Measurements from ENCODE around the gene SNX32. TPM values are rescaled to one million over a fixed set of nuclear protein-coding genes. Genes with fewer than 3 reads are reported as not detected.
A peak's percentile ranks its signal among the peaks of the same experiment; 100 is the strongest.

The SNX32 gene
- total and polyA plus RNA-seq, 2 of the 13 experiments (the other 11 are each of a cell fraction or from before 2014, with no cell fraction given): 0.09 to 0.34 TPM

GRCh38 chr11:65857853-65858680 is 24.3 kb downstream of the SNX32 start, which contains the start of gene CFL1 (continued):
- TF ChIP-seq ZNF574 (CRISPR knock-in tag; IDR thresholded peaks at IDR 0.05) (peak; percentile 98), ZFY (CRISPR knock-in tag; IDR thresholded peaks at IDR 0.05) (peak; percentile 86), ZNF547 (CRISPR knock-in tag; IDR thresholded peaks at IDR 0.05) (peak; percentile 52; the same call in 1 of the 2 replicates), ZNF3 (CRISPR knock-in tag; IDR thresholded peaks at IDR 0.05) (no peak), MAFK (conservative IDR thresholded peaks at IDR 0.05 in 1 of 2, IDR thresholded peaks at IDR 0.05 in 1 of 2; ENCODE audit: low read length in 2 of 2) (no peak), TSC22D2 (CRISPR knock-in tag; IDR thresholded peaks at IDR 0.05; ENCODE audit: borderline replicate concordance) (no peak), MXD1 (CRISPR knock-in tag; IDR thresholded peaks at IDR 0.05) (peak; percentile 80), TMF1 (CRISPR knock-in tag; IDR thresholded peaks at IDR 0.05; ENCODE audit: low read depth) (peak; percentile 52; the same call in 1 of the 2 replicates), ZNF816 (CRISPR knock-in tag; IDR thresholded peaks at IDR 0.05; ENCODE audit: borderline replicate concordance) (peak; percentile 90; the same call in 1 of the 2 replicates), KLF16 (CRISPR knock-in tag; IDR thresholded peaks at IDR 0.05) (peak in 1 of 2 experiments; percentile 93; a peak in 2 of 4 replicates), KIAA2018 (CRISPR knock-in tag; IDR thresholded peaks at IDR 0.05; ENCODE audit: borderline replicate concordance) (0 out of 2 replicates have a peak, but pooled peaks have one; percentile 79), NFYB (CRISPR knock-in tag; IDR thresholded peaks at IDR 0.05) (peak; percentile 90), ZNF883 (CRISPR knock-in tag; IDR thresholded peaks at IDR 0.05; ENCODE audit: not compliant biosample characterization) (peak; percentile 42), ARID2 (CRISPR knock-in tag; IDR thresholded peaks at IDR 0.05; ENCODE audit: borderline replicate concordance) (peak; percentile 78; the same call in 1 of the 2 replicates), ZNF274 (CRISPR knock-in tag; IDR thresholded peaks at IDR 0.05) (peak; percentile 56; the same call in 1 of the 2 replicates), MED1 (CRISPR knock-in tag; IDR thresholded peaks at IDR 0.05) (peak; percentile 52; the same call in 1 of the 2 replicates), ZNF891 (CRISPR knock-in tag; IDR thresholded peaks at IDR 0.05) (peak; percentile 82; the same call in 1 of the 2 replicates)
